GM19452 (cell line): ENCODE results near the gene ZNF106.

ENCODE experiments used
- ATAC-seq: cut with Tn5 transposase; IDR thresholded peaks from one replicate; pipeline ENCODE4 v1.9.1; 2021; ENCODE audit not compliant: unreplicated experiment

Gene ZNF106

DNA sequence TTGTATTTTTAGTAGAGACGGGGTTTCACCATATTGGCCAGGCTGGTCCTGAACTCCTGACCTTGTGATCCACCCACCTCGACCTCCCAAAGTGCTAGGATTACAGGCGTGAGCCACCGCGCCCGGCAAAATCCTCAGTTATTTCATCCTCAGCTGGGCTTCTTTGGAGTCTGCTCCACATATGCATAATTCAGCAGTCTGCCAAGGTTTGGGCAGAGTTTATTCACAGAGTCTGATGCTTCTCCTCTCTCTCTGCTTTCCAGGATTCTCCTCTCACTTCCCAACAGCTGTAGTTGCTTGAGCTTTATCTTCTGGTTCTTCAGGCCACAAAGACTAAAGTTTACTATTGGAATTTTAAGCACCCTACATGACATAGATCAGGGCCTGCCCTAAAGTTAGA, 8.2 kb downstream of the ZNF106 start:
- ATAC-seq = no peak

DNA sequence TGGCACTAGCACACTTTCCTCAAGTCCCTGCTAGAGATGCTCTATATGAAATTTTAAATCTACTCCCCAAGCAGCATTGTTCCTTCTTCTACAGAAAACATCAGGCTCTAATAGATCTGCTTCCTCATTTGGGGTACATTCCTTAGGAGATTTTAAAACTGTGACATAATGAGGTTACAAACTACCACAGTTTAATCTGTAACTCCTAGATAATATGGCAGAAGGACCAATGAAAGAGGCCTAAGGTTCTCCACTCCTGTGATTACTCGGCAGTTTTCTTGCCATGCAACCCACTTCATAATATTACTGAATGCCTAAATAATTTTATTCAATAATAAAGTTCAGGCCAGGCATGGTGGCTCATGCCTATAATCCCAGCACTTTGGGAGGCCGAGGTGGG, 16.1 kb downstream of the ZNF106 start:
- ATAC-seq = no peak

GRCh38 chr15:42471002-42471401, 19.9 kb downstream of the ZNF106 start:
- no peak for ATAC-seq

DNA sequence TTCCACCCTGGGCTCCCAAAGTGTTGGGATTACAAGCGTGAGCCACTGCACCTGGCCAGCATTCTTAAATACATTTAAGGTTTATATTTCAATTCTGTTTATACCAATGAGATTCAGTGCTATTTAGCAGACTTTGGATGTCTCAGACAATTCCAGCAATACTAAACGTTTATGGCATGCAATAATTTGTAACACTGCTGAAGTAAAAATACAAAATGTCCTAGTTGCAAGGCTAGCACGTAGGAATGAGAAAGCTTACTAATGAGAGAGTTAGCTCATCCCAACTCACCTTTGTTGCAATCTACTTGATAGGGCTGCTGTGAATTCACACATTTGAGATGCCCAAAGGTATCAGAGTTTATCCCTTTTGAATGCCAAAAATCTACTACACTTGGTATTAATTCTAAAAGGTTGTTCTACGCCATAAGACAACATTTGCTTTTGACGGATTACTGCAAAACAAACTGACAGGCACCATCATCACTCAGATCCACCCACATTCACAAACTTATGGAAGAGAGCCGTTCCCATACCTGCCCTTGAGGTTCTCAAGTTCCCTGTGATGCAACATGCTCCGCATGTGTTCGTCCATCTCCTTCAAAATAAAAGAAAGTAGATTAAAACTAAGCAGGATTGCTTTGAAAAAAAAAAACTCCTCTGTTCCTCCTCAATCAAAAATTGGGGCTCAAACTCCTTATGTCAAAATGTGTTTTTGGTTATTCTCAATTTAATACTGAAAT, 25.3 kb downstream of the ZNF106 start:
- ATAC-seq = no peak

- ATAC-seq = no peak
Observed at GRCh38 chr15:42461261-42461660, 29.7 kb downstream of the ZNF106 start.

- ATAC-seq = peak; percentile 55
Observed at GRCh38 chr15:42457445-42458442, 33.2 kb downstream of the ZNF106 start.

GRCh38 chr15:42456971-42457370, 34.0 kb downstream of the ZNF106 start:
- ATAC-seq = no peak

DNA sequence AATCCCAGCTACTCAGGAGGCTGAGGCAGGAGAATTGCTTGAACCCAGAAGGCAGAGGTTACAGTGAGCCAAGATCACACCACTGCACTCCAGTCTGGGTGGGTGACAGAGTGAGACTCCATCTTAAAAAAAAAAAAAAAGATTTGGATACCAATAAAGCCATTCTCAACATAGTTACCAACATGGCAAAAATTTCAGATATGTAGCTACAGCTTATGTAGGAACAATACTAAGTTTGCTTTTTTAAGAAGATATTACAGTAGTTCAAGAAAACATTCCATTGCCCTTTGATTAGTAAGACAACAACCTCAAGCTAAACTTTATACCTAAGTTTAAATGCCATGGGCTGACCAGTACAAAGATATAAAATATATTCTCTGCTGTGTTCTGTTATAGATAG, 34.4 kb downstream of the ZNF106 start:
- ATAC-seq = no peak

GRCh38 chr15:42453826-42454225, 37.1 kb downstream of the ZNF106 start:
- ATAC-seq = no peak

DNA sequence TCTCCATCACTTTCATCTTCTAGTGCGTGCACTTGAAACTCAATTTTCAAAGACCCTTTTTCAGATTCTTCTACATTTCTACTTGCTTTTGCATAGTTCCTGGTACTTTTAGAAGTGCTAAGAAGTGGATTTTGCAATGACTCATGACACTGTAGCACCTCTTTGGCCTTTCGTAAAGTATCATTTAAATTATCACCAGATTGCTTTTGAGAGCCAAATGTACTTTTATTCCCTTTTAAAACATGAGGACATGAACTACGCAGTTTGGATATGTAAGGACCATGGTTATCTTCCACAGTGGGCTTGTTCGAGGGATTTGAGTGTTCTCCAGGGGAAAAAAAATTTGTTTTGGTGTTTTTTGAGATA, 40.5 kb downstream of the ZNF106 start:
- ATAC-seq = no peak

DNA sequence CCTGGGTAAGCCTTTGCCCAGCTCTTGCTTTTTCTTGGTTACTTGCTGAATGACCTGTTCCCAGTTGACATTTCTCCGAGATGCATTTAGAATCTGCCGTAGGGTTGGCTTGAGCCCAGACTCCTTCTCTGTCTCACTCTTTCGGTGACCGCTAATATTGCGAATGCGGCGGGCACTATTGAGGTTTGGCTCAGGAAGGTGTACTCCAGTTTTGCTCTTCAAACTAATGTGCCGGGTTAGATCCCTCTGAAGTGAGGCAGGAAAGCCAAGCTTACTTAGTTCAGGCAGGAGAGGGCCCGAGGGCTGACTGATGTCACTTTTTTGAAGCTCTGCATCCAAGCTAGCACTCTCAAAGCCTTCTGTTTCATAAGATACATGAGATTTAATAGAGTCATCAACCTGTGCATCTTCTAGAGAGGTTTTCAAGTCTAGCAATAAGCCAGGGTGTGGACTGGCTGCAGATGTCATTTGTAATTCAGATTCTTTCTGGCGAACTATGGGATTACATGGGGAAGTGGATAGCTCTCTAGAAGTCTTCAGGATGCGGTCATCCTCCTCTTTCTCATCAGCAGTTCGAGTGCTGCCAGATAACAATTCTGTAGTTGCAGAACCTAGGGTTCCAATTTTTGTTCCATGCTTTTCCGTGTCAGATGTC, 41.0 kb downstream of the ZNF106 start:
- ATAC-seq = no peak

GRCh38 chr15:42448281-42448680, 42.7 kb downstream of the ZNF106 start:
- ATAC-seq = no peak

- ATAC-seq = no peak
Observed at GRCh38 chr15:42447599-42447998, 43.3 kb downstream of the ZNF106 start.

GRCh38 chr15:42445551-42445950, 45.4 kb downstream of the ZNF106 start:
- no peak for ATAC-seq

- no peak for ATAC-seq
Observed at GRCh38 chr15:42444415-42445063, 46.4 kb downstream of the ZNF106 start.

DNA sequence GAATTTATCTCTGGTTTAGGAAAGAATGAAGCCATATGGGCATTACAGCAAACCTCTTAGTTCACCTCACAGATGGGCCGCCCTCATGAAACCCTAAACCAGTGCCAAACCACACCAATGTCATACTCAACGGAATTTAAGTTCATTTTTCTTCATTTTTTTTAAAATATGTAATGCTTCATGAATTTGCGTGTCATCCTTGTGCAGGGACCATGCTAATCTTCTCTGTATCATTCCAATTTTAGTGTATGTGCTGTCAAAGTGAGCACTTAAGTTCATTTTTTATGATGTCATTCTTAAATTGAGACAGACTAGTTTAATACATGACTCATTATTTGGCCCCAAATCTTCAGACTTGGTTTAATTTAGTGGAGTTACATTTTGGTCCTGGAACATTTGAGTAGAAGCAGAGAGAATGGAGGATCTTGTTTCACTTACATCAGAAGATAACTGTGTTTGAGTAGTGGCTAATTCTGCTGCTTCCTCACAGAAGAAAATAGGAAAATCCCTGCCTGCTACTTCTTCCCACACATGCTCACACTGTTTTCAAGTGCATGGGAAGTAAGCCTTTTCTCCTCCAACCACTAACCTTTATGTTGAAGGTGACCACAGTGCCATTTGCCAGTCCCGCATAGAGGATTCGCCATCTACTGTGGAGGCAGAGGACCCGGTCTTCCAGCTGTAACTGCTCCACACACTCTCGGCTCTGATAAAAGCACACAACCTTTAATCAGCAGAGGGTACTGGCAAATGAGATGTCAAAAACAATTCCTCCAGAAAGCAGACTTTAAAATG, 63.3 kb downstream of the ZNF106 start:
- ATAC-seq = no peak

- no peak for ATAC-seq
Observed at GRCh38 chr15:42421376-42421775, 69.6 kb downstream of the ZNF106 start.

GRCh38 chr15:42419369-42419768, 71.6 kb downstream of the ZNF106 start:
- ATAC-seq = no peak

GRCh38 chr15:42413920-42414319, 77.0 kb downstream of the ZNF106 start:
- ATAC-seq = no peak

GRCh38 chr15:42411884-42412283, 79.1 kb downstream of the ZNF106 start:
- ATAC-seq = no peak
